ENCODE results near the gene DNAJC6.

Gene DNAJC6

GRCh38 chr1:65414538-65414937, 105.2 kb downstream of the DNAJC6 start:
- no peaks in the 10 kb centered on the region for H3K9me3 Mint-ChIP-seq
- intact Hi-C loops (cut with micrococcal nuclease): no loop called here
- H3K27me3 Mint-ChIP-seq: no peaks in the 10 kb centered on the region
- no peaks in the 10 kb centered on the region for H3K36me3 Mint-ChIP-seq (ENCODE audit: low read depth)
- H3K4me3 Mint-ChIP-seq: no peak overlapping the region
- H3K4me1 Mint-ChIP-seq (ENCODE audit: low read depth): peaks cover 3% of the 10 kb centered on the region
- H3K27ac Mint-ChIP-seq: no peak overlapping the region

GRCh38 chr1:65416767-65417166, 107.4 kb downstream of the DNAJC6 start:
- Mint-ChIP-seq H3K36me3 (ENCODE audit: low read depth) (no peaks in the 10 kb centered on the region), H3K27ac (no peak overlapping the region)

DNA sequence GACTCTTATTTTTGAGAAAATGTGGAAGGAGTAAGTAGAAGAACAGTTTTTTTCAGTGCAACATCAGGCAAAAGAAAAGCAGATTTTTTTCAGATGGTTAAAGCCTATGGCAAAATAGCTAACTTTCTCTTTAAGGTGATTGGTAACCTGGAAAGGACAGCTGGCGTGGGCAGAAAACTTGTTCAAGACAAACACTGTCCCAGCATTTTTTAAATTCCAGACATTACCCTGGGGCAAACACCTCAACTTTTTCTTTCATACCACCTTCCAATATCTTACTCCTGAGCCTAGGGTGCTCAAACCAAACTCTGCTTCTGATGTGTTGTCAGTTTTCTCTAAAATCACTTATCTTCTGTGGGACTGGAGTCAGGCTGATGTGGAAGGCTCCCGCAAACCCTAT, 108.4 kb downstream of the DNAJC6 start:
- no peak overlapping the region for H3K4me3 Mint-ChIP-seq

More at GRCh38 chr1:65416767-65417166, 107.4 kb downstream of the DNAJC6 start:
- no peaks in the 10 kb centered on the region for H3K9me3 Mint-ChIP-seq
- intact Hi-C loops (cut with micrococcal nuclease): no loop called here
- H3K27me3 Mint-ChIP-seq: no peaks in the 10 kb centered on the region
- peaks cover 8% of the 10 kb centered on the region for H3K4me1 Mint-ChIP-seq (ENCODE audit: low read depth)
- no peak overlapping the region for H3K4me3 Mint-ChIP-seq

DNA sequence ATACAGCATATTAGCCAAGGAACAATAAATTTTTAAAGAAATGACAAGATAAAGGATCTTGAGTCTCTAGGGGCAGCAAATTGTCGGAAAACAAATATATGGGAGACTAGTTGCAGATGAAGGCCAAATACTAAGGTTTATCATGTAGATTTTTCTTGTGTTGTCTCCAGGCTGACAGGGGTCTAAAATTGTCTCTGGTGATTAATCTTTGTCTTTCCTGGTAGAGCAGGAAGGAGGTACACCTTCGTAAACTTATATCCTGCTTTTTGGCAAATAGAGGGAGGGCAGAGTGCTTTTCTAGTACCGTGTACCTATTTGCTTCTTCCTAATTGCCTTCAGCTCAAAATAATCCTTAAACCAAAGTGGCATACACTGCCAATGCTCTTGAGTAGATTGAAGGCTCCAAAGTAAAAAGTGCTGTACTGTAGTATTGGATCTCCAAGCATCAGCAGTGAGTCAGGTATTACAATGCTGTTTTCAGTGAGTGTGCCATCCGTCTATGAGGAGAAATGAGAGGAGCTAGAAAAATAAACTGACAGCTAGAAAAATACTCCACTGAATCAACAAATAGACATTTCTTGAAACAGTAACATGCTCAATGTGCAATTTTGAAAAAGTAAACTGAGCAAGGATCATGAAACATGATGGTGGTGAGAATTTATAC, 109.3 kb downstream of the DNAJC6 start:
- Mint-ChIP-seq H3K4me3 (no peak overlapping the region), H3K27ac (no peak overlapping the region), H3K9me3 (no peaks in the 10 kb centered on the region), H3K27me3 (no peaks in the 10 kb centered on the region), H3K36me3 (ENCODE audit: low read depth) (no peaks in the 10 kb centered on the region), H3K4me1 (ENCODE audit: low read depth) (peaks cover 8% of the 10 kb centered on the region)
- intact Hi-C loops (cut with micrococcal nuclease): no loop called here

More for the DNA sequence above, 108.4 kb downstream of the DNAJC6 start:
- H3K36me3 Mint-ChIP-seq (ENCODE audit: low read depth): no peaks in the 10 kb centered on the region
- intact Hi-C loops (cut with micrococcal nuclease): no loop called here
- H3K27ac Mint-ChIP-seq: no peak overlapping the region
- no peaks in the 10 kb centered on the region for H3K27me3 Mint-ChIP-seq
- H3K4me1 Mint-ChIP-seq (ENCODE audit: low read depth): peaks cover 8% of the 10 kb centered on the region
- H3K9me3 Mint-ChIP-seq: no peaks in the 10 kb centered on the region

DNA sequence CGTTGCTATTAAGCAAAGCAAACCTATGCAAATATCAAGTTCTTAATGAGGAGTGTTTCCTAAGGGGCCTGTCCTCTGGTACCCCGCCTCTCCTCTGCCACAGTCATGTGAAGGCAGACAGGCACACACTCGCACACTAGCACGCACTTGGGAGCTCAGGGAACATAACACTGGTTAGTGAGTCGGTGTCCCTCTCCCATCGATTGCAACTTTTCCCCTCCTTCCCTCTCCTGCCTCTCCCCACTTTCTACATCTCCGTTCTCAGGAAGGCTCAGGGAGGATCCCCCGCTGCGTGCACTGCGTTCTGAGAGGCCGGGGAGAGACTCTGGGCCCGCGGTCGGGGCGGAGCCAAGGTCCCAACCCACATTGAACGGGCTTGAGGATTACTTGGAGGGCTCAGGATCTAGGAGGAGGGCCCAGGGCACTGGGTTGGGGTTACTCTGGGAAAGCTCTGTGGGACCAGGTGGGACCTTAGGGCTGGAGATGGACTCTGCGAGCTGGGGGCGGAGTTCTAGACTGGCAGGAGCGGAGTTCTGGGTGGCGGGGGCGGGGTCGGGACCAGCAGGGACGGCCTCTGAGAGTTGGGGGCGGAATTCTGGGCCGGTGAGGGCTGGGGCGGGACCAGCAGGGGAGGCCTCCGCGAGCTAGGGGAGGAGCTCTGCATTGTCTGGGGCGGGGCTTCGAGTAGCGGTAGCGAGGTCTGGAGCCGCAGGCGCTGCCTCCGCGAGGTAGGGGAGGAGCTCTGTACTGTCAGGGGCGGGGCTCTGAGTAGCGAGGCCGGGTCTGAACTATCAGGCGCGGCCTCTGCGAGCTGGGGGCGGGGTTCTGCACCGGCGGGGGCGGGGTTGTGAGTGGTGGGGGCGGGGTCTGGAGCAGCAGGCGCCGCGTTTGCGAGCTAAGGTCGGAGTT, 110.6 kb downstream of the DNAJC6 start:
- intact Hi-C loops (cut with micrococcal nuclease): loop anchor here (2.0 to 10.0 kb wide), 5 partner anchors 185 to 2005 kb away; no protein-coding TSS in a partner anchor
- peaks cover 11% of the 10 kb centered on the region for H3K36me3 Mint-ChIP-seq (ENCODE audit: low read depth)
- H3K4me1 Mint-ChIP-seq (ENCODE audit: low read depth): peaks cover 15% of the 10 kb centered on the region
- no peaks in the 10 kb centered on the region for H3K27me3 Mint-ChIP-seq
- H3K27ac Mint-ChIP-seq: no peak overlapping the region
- no peaks in the 10 kb centered on the region for H3K9me3 Mint-ChIP-seq
- H3K4me3 Mint-ChIP-seq: no peak overlapping the region

GRCh38 chr1:65420590-65421350, 111.4 kb downstream of the DNAJC6 start, which contains the start of the genes LEPR and LEPROT:
LEPR (plus strand) TSS chr1:65420668; CDS start chr1:65565566, 144,898 bp downstream.
LEPROT (plus strand) TSS chr1:65420668; CDS start chr1:65420725, 57 bp downstream.
- intact Hi-C loops (cut with micrococcal nuclease): loop anchor here (2.0 to 10.0 kb wide), 5 partner anchors 186 to 2004 kb away; no protein-coding TSS in a partner anchor
- Mint-ChIP-seq H3K9me3 (no peaks in the 10 kb centered on the region), H3K36me3 (ENCODE audit: low read depth) (peaks cover 20% of the 10 kb centered on the region), H3K27ac (no peak within 1 kb of the TSS), H3K27me3 (no peaks in the 10 kb centered on the region), H3K4me3 (no peak within 1 kb of the TSS), H3K4me1 (ENCODE audit: low read depth) (peaks cover 20% of the 10 kb centered on the region)

GRCh38 chr1:65421351-65422025, 112.1 kb downstream of the DNAJC6 start:
- peaks cover 27% of the 10 kb centered on the region for H3K36me3 Mint-ChIP-seq (ENCODE audit: low read depth)
- no peaks in the 10 kb centered on the region for H3K27me3 Mint-ChIP-seq
- H3K27ac Mint-ChIP-seq: no peak overlapping the region
- no peaks in the 10 kb centered on the region for H3K9me3 Mint-ChIP-seq
- no peak overlapping the region for H3K4me3 Mint-ChIP-seq
- intact Hi-C loops (cut with micrococcal nuclease): loop anchor here (2.0 to 10.0 kb wide), 5 partner anchors 187 to 2003 kb away; no protein-coding TSS in a partner anchor
- H3K4me1 Mint-ChIP-seq (ENCODE audit: low read depth): peaks cover 22% of the 10 kb centered on the region

GRCh38 chr1:65422241-65423203, 113.2 kb downstream of the DNAJC6 start:
- Mint-ChIP-seq H3K27ac (no peak overlapping the region), H3K4me3 (no peak overlapping the region), H3K4me1 (ENCODE audit: low read depth) (peaks cover 22% of the 10 kb centered on the region), H3K27me3 (no peaks in the 10 kb centered on the region), H3K36me3 (ENCODE audit: low read depth) (peaks cover 37% of the 10 kb centered on the region), H3K9me3 (no peaks in the 10 kb centered on the region)
- intact Hi-C loops (cut with micrococcal nuclease): loop anchor here (5.0 to 10.0 kb wide), 4 partner anchors 188 to 2002 kb away; no protein-coding TSS in a partner anchor

DNA sequence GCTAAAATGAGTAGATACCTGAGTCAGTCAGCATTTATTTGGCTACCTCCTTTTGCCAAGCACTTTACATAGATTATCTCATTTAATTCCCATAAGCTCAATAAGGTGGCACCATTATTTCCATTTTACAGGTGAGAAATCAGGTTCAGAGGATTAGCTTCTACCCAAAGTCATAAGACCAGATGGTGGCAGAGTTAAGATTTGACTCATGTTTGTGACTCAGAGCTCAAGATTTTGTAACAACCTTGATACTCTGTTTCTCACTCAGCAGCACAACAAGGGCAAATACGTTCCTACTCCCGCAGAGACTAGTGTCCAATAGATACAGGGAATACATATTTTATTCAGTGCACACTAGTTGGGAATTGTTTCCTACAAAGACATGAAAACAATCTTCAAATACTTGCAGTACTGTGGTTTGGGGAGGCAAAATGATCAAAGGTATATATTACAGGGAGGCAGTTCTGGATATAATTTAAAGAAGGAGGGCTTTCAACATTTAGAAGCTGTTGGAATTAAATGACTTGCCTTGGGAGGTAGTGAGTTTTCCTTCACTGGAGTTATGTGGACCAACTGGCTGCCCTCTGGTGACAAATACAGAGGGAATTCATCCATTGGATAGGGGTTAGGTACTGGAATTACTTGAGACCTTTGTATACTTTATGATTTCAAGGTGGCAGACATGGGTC, 114.7 kb downstream of the DNAJC6 start:
- Mint-ChIP-seq H3K4me3 (no peak overlapping the region), H3K9me3 (no peaks in the 10 kb centered on the region), H3K27me3 (no peaks in the 10 kb centered on the region), H3K36me3 (ENCODE audit: low read depth) (peaks cover 50% of the 10 kb centered on the region), H3K27ac (no peak overlapping the region), H3K4me1 (ENCODE audit: low read depth) (peaks cover 24% of the 10 kb centered on the region)
- intact Hi-C loops (cut with micrococcal nuclease): loop anchor here (5.0 to 10.0 kb wide), 4 partner anchors 189 to 2001 kb away; no protein-coding TSS in a partner anchor

DNA sequence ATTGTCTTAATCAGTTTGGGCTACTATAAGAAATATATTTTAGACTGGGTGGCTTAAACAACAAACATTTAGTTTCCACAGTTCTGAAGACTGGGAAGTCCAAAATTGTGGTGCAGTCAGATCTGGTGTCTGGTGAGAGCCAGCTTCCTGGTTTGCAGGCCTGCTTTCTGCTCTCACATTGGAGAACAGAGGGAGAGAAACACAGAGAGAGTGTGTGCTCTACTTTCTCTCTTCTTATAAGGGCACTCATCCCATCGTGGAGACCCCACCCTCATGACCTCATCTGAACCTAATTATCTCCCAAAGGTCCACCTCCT, 115.2 kb downstream of the DNAJC6 start:
- H3K27ac Mint-ChIP-seq: no peak overlapping the region
- no peaks in the 10 kb centered on the region for H3K9me3 Mint-ChIP-seq
- H3K4me3 Mint-ChIP-seq: no peak overlapping the region
- H3K27me3 Mint-ChIP-seq: no peaks in the 10 kb centered on the region
- peaks cover 55% of the 10 kb centered on the region for H3K36me3 Mint-ChIP-seq (ENCODE audit: low read depth)
- H3K4me1 Mint-ChIP-seq (ENCODE audit: low read depth): peaks cover 25% of the 10 kb centered on the region
- intact Hi-C loops (cut with micrococcal nuclease): loop anchor here (5.0 to 10.0 kb wide), 4 partner anchors 190 to 2000 kb away; no protein-coding TSS in a partner anchor

DNA sequence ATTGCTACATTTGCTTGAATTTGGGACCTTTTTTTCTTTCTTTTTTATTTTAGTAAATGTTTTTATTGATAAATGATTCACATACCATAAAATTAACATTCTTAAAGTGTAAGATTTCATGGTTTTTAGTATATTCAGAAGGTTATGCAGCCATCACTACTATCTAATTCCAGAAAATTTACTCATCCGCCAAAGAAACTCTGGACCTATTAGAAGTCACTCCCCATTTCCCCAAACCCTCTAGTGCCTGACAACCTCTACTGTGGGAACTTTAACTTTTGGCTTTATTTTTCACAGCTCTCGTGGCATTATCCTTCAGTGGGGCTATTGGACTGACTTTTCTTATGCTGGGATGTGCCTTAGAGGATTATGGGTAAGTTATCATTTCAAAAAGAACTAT, 115.7 kb downstream of the DNAJC6 start:
- peaks cover 60% of the 10 kb centered on the region for H3K36me3 Mint-ChIP-seq (ENCODE audit: low read depth)
- intact Hi-C loops (cut with micrococcal nuclease): loop anchor here (10.0 kb wide), 3 partner anchors 190 to 2000 kb away; no protein-coding TSS in a partner anchor
- peaks cover 25% of the 10 kb centered on the region for H3K4me1 Mint-ChIP-seq (ENCODE audit: low read depth)
- no peak overlapping the region for H3K27ac Mint-ChIP-seq
- H3K9me3 Mint-ChIP-seq: no peaks in the 10 kb centered on the region
- H3K4me3 Mint-ChIP-seq: no peak overlapping the region
- no peaks in the 10 kb centered on the region for H3K27me3 Mint-ChIP-seq

- intact Hi-C loops (cut with micrococcal nuclease): loop anchor here (10.0 kb wide), 3 partner anchors 191 to 1999 kb away; no protein-coding TSS in a partner anchor
Observed at GRCh38 chr1:65425697-65426096, 116.4 kb downstream of the DNAJC6 start.

More at GRCh38 chr1:65425697-65426096, 116.4 kb downstream of the DNAJC6 start:
- H3K4me3 Mint-ChIP-seq: no peak overlapping the region
- H3K9me3 Mint-ChIP-seq: no peaks in the 10 kb centered on the region
- H3K27ac Mint-ChIP-seq: no peak overlapping the region
- H3K4me1 Mint-ChIP-seq (ENCODE audit: low read depth): peaks cover 29% of the 10 kb centered on the region
- H3K36me3 Mint-ChIP-seq (ENCODE audit: low read depth): peaks cover 66% of the 10 kb centered on the region
- no peaks in the 10 kb centered on the region for H3K27me3 Mint-ChIP-seq

Measured in dendritic cell treated with granulocyte-macrophage colony-stimulating factor and Interleukin-4, amounts not matched to agents 40 ng/mL and 50 ng/mL, for 4 days (primary cell).